HepG2 (cell line): ENCODE data around the gene CFAP99. TPM values are rescaled to one million over a fixed set of nuclear protein-coding genes. Genes with fewer than 3 reads are reported as not detected.

Source experiments
- ATAC-seq: fragments of 200-7000 bp; cut with Tn5 transposase; 3 replicates; pipeline ENCODE4 v1.9.1; 2020; ENCODE audit warnings: mild to moderate bottlenecking, moderate library complexity
- BruUV-seq: library from RNA; stranded (reverse); fragments of 400-500 nt; replicated peaks from 2 replicates; lab custom pipeline; 2021; lab: Mats Ljungman, UMichigan
- CTCF ChIA-PET: fragments of 300-600 bp; formaldehyde crosslinking; extraction: SDS; loops from one replicate; lab custom pipeline; 2021; ENCODE audit warnings: low total read pairs, inconsistent platforms, low intra/inter-chr PET ratio; lab: Yijun Ruan, JAX
- POLR2A ChIA-PET: fragments of 350-600 bp; sonication (Branson Sonifier 250); formaldehyde crosslinking; loops from one replicate; lab custom pipeline; 2020; ENCODE audit warnings: antibody characterized with exemption, inconsistent platforms; lab: Yijun Ruan, JAX
- DNase-seq: peaks from one replicate; pipeline ENCODE4 v3.0.0-alpha.2; 2015; ENCODE audit warnings: low spot score
- FAIRE-seq: peaks from 3 replicates; lab custom pipeline; 2011; peaks lifted over from hg19 to GRCh38; lab: Jason Lieb, UNC
- H2AFZ ChIP-seq: one replicate; pipeline ENCODE4 v1.6.1; 2011; ENCODE audit warnings: low read length, inconsistent platforms
- H3K27ac ChIP-seq: fragments of 300-600 bp; 3 replicates; pipeline ENCODE4 v1.8.0; 2011; ENCODE audit warnings: mixed run types, mild to moderate bottlenecking, mixed read lengths, low read length, inconsistent platforms; ENCODE audit not compliant: insufficient read depth; ENCODE audit errors: extremely low read length
- H3K27me3 ChIP-seq, 2 experiments: fragments of 200-600 bp in 1 of 2; 2 replicates in 1 of 2; 3 replicates in 1 of 2; pipeline versions ENCODE4 v1.6.0 to v1.8.0; 2011; ENCODE audit warnings: low read length in 2 of 2, mild to moderate bottlenecking in 2 of 2, moderate library complexity in 2 of 2, inconsistent platforms in 1 of 2; ENCODE audit not compliant: insufficient read depth in 2 of 2, control insufficient read depth in 1 of 2
- H3K36me3 ChIP-seq, 2 experiments: fragments of 200-600 bp in 1 of 2; replicated peaks in 1 of 2; 2 replicates in 1 of 2; 3 replicates in 1 of 2; pipeline versions ENCODE4 v1.5.1 to v1.8.0; 2011; ENCODE audit warnings: low read length in 2 of 2, inconsistent platforms in 1 of 2; ENCODE audit not compliant: insufficient read depth in 2 of 2, control insufficient read depth in 1 of 2
- H3K4me1 ChIP-seq: 2 replicates; pipeline ENCODE4 v1.5.1; 2012; ENCODE audit warnings: low read length, inconsistent platforms; ENCODE audit not compliant: insufficient read depth
- H3K4me2 ChIP-seq: 2 replicates; pipeline ENCODE4 v1.6.0; 2011; ENCODE audit warnings: low read depth, low read length, inconsistent platforms
- H3K4me3 ChIP-seq, 3 experiments: fragments of 200-600 bp in 1 of 3; sonication (generic), shearing (Covaris generic) in 1 of 3; replicated peaks in 1 of 3; 2 replicates each; pipeline ENCODE4 v1.5.1; 2011 to 2016; ENCODE audit warnings: low read length in 3 of 3, inconsistent platforms in 2 of 3, low read depth in 2 of 3, mild to moderate bottlenecking in 2 of 3, control low read depth in 1 of 3, mixed read lengths in 1 of 3; ENCODE audit not compliant: insufficient read depth in 1 of 3
- H3K79me2 ChIP-seq: one replicate; pipeline ENCODE4 v1.6.1; 2011; ENCODE audit warnings: low read length, inconsistent platforms; ENCODE audit not compliant: insufficient read depth
- H3K9ac ChIP-seq: 2 replicates; pipeline ENCODE4 v1.6.0; 2011; ENCODE audit warnings: mild to moderate bottlenecking, low read depth, low read length, inconsistent platforms; ENCODE audit not compliant: insufficient read depth
- H3K9me3 ChIP-seq: 2 replicates; pipeline ENCODE4 v1.5.1; 2012; ENCODE audit warnings: mild to moderate bottlenecking, low read length
- H4K20me1 ChIP-seq: 2 replicates; pipeline ENCODE4 v1.6.0; 2011; ENCODE audit warnings: inconsistent platforms, mild to moderate bottlenecking, low read length, moderate library complexity; ENCODE audit not compliant: insufficient read depth
- RBM39 ChIP-seq: fragments of 200-400 bp; formaldehyde crosslinking; IDR thresholded peaks from one replicate; pipeline ENCODE4 v1.6.1; 2018; ENCODE audit warnings: antibody characterized with exemption, mild to moderate bottlenecking, low read depth, low read length; ENCODE audit not compliant: poor library complexity, severe bottlenecking
- WGBS: methylation state at CpG from one replicate; pipeline ENCODE4 v1.1.6; 2017; ENCODE audit warnings: low lambda C conversion rate; 5-methylcytosine and 5-hydroxymethylcytosine counted together
- in situ Hi-C: cut with HindIII; loops from 2 replicates; pipeline ENCODE4 v1.10.0; 2017; ENCODE audit warnings: low pct_unique_long_range_greater_than_20kb; ENCODE audit not compliant: extremely low pct_ligation_motif_present
- intact Hi-C: fragments of 100-400 bp; cut with micrococcal nuclease; formaldehyde crosslinking; loops from one replicate; pipeline ENCODE4 v1.10.0; 2022; ENCODE audit not compliant: unreplicated experiment
- polyA plus RNA-seq, 8 experiments: library from polyadenylated mRNA; depleted of rRNA in 3 of 8; stranded (reverse) in 7 of 8; unstranded in 1 of 8; fragments of >200 nt; fragmentation: Illumina TruSeq in 4 of 8; extraction: Trizol in 4 of 8; gene quantifications; 2 replicates each; pipeline versions ENCODE4 v1.2.1 to v1.2.3, GENCODE V29; 2011 to 2016; ENCODE audit warnings: low read depth in 4 of 8, missing spikeins in 1 of 8, mixed read lengths in 1 of 8; ENCODE audit not compliant: insufficient read depth in 1 of 8
- total RNA-seq, 5 experiments: library from RNA; depleted of rRNA; stranded (reverse); fragments of >200 nt; fragmentation: Illumina TruSeq; extraction: Trizol; gene quantifications; 2 replicates each; pipeline ENCODE4 v1.2.3, GENCODE V29; 2016; ENCODE audit warnings: low read depth in 1 of 5
- TF ChIP-seq, protein P1 (sequence below): sonication (generic); formaldehyde crosslinking; IDR thresholded peaks from 2 replicates; pipeline ENCODE4 v1.5.0; 2020; ENCODE audit warnings: mild to moderate bottlenecking, missing genetic modification reagents

Gene CFAP99
- total and polyA plus RNA-seq, 2 of the 13 experiments (the other 11 are each of a cell fraction or from before 2014, with no cell fraction given): not detected

GRCh38 chr4:2442175-2442993 is 23.6 kb downstream of the CFAP99 start:
- TF ChIP-seq, protein P1, sequence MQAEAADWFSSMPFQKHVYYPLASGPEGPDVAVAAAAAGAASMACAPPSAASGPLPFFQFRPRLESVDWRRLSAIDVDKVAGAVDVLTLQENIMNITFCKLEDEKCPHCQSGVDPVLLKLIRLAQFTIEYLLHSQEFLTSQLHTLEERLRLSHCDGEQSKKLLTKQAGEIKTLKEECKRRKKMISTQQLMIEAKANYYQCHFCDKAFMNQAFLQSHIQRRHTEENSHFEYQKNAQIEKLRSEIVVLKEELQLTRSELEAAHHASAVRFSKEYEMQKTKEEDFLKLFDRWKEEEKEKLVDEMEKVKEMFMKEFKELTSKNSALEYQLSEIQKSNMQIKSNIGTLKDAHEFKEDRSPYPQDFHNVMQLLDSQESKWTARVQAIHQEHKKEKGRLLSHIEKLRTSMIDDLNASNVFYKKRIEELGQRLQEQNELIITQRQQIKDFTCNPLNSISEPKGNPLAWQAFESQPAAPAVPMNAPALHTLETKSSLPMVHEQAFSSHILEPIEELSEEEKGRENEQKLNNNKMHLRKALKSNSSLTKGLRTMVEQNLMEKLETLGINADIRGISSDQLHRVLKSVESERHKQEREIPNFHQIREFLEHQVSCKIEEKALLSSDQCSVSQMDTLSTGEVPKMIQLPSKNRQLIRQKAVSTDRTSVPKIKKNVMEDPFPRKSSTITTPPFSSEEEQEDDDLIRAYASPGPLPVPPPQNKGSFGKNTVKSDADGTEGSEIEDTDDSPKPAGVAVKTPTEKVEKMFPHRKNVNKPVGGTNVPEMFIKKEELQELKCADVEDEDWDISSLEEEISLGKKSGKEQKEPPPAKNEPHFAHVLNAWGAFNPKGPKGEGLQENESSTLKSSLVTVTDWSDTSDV (CRISPR knock-in tag): 0 out of 2 replicates have a peak, but pooled peaks have one; percentile 10
- no peak for TF ChIP-seq RBM39
- Histone ChIP-seq H3K4me1 (peaks cover 19% of the 10 kb centered on the region), H3K4me3 (no peak overlapping the region; a peak in 1 of 6 replicates), H3K79me2 (no peaks in the 10 kb centered on the region), H3K9me3 (no peaks in the 10 kb centered on the region), H3K9ac (no peak overlapping the region), H4K20me1 (no peaks in the 10 kb centered on the region), H3K36me3 (no peaks in the 10 kb centered on the region), H3K27me3 (peaks cover 0 to 14% of the 10 kb centered on the region in 2 experiments; a peak in 4 of 5 replicates), H3K27ac (no peak overlapping the region), H2AFZ (no peak overlapping the region), H3K4me2 (peak overlapping the region; percentile 58)
- 53% methylated on average over 9 of the region's 20 CpGs for WGBS
- POLR2A ChIA-PET: no interaction called here
- peak; percentile 59 for ATAC-seq
- no TSS peak for BruUV-seq
- FAIRE-seq: no peak
- intact Hi-C loops (no loop called here), in situ Hi-C loops (no loop called here)
- no peak for DNase-seq
- CTCF ChIA-PET: interaction anchor here (1.3 to 2.3 kb wide), 3 partner anchors 29 to 512 kb away, joined by 6 to 17 read pairs (median 7); no protein-coding TSS in a partner anchor
